ENCODE measurements around the gene SETX. TPM values are rescaled to one million over a fixed set of nuclear protein-coding genes. Genes with fewer than 3 reads are reported as not detected.
"Not testable (repeated sequence)": the region's sequence is repeated elsewhere in the genome, so short reads cannot be mapped to it uniquely, and the experiment has no call there.

Gene SETX
- total RNA-seq, 4 donors from 2014 or later = 52.5 to 79.4 (median 69.7) TPM

DNA sequence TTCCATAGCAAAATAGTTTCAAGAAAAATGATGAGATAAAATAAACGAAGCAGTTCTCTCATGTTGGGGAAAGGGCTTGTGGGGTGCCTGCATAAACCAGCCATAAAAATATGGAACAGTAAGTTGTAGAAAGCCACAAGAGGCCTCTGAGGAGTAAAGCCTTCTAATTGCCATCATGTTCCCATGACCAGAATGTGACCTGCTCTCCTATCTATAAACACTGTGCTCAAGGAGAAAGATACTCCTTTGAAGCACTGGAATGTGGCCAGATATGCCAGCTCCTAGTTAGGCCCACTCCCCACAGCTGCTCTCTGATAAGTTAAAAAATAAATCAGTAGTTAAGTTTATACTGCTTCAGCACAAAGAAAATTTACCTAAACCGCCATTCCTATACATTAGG lies 65.8 kb downstream of the SETX start:
- DNase-seq (ENCODE audit: low spot score) = no peak
- no peak for ATAC-seq (ENCODE audit: low FRiP score)

DNA sequence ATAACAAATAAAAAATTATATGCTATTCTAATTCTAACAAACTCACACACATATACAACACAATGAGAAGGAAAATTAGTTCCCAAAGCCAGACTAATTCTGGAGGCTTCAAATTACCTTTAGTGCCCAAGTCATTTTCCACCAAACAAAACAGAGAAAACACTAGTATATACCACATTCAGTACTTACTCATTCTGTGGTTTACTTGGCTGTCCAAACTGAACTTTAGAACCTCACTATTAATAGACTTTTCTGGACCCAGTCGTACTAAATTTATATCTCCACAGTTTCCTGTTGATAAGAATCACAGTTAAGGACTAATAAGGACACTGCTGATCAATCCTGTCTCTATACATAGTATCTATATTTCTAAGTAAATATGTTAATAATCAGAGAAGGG lies 66.4 kb downstream of the SETX start:
- ATAC-seq (ENCODE audit: low FRiP score) (no peak), DNase-seq (ENCODE audit: low spot score) (no peak)
- TF ChIP-seq, protein P1, sequence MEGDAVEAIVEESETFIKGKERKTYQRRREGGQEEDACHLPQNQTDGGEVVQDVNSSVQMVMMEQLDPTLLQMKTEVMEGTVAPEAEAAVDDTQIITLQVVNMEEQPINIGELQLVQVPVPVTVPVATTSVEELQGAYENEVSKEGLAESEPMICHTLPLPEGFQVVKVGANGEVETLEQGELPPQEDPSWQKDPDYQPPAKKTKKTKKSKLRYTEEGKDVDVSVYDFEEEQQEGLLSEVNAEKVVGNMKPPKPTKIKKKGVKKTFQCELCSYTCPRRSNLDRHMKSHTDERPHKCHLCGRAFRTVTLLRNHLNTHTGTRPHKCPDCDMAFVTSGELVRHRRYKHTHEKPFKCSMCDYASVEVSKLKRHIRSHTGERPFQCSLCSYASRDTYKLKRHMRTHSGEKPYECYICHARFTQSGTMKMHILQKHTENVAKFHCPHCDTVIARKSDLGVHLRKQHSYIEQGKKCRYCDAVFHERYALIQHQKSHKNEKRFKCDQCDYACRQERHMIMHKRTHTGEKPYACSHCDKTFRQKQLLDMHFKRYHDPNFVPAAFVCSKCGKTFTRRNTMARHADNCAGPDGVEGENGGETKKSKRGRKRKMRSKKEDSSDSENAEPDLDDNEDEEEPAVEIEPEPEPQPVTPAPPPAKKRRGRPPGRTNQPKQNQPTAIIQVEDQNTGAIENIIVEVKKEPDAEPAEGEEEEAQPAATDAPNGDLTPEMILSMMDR (IDR thresholded peaks at IDR 0.05) = no peak

More for the DNA sequence above, 65.8 kb downstream of the SETX start:
- TF ChIP-seq, protein P1 (IDR thresholded peaks at IDR 0.05) = no peak

DNA sequence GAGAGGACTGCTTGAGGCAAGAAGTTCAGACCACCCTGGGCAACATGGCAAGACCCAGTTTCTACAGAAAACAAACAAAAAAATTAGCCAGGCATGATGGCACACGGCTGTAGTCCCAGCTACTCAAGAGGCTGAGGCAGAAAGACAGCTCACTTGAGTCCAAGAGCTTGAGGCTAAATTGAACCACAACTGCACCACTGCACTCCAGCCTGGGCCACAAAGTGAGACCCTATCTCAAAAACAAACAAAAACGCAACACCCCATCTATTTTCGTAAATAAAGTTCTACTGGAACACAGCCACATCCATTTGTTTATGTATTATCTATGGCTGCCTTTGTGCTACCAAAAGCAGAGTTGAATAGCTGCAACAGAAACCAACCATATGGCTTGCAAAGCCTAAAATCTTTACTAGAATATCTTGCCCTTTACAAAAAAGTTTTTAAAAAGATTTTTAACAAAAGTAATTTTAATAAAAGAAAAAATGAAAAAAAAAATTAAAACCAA lies 67.5 kb downstream of the SETX start:
- ATAC-seq (ENCODE audit: low FRiP score) (no peak), DNase-seq (ENCODE audit: low spot score) (no peak)
- TF ChIP-seq, protein P1 (IDR thresholded peaks at IDR 0.05) = no peak

DNA sequence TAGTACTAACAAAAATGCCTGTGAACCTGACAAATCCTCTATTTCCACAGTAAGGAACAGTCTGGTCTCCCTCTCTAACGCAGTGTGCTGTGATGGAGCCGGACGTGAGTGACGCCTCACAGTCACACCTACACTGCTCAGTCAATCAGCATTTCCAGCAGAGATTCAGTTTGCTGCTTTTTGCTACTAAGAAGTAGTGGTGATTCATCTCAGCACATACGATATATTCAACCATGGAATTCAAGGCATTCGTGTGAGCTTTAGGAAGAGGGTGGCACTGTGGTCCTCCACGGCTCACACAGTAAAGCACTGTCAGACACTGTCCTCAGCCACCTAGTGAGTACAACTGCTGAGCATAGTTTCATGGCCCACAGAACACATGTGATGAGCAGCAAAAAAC lies 70.9 kb downstream of the SETX start:
- ATAC-seq (ENCODE audit: low FRiP score) (no peak), DNase-seq (ENCODE audit: low spot score) (no peak)
- TF ChIP-seq, protein P1 (IDR thresholded peaks at IDR 0.05) = no peak

DNA sequence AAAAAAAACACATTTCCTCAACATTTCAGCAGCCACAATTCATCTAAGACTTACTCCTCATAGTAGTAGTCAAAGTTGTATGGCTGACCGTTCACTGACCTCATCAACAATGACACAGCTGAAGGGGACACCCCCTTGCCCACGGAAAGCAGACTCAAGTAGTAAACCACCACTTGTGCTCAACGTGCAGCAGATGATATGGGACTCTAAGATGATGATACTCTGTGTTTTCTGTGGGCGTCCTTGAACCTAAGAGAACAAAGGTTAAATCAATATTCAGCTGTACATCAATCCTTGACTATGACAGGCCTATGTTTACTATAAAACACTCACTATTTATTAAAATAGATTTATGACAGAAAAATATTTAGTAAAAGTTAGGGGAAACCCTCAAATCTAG lies 71.6 kb downstream of the SETX start:
- ATAC-seq (ENCODE audit: low FRiP score) = no peak
- TF ChIP-seq, protein P1 (IDR thresholded peaks at IDR 0.05) = no peak

DNA sequence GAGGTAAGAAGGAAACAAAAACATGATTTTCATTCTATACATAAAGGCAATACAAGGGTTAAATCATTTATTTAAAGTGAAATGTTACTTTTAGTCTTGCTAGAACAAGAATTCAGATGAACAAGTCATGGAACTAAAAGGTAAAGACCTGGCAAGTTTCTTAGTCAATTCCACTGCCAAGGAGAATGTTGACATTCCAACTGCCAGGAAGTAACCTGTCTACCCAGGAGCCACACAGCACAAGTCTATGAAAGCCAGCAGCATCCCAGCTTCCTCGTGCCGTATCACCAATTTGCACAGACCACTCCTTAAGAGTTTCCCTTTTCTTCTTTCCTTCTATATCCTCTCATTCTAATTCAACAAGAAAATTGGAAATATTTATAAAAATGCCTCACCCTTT lies 79.9 kb downstream of the SETX start:
- ATAC-seq (ENCODE audit: low FRiP score) (no peak), DNase-seq (ENCODE audit: low spot score) (no peak)
- TF ChIP-seq, protein P1 (IDR thresholded peaks at IDR 0.05) = no peak

More for the DNA sequence above, 71.6 kb downstream of the SETX start:
- DNase-seq (ENCODE audit: low spot score) = no peak

DNA sequence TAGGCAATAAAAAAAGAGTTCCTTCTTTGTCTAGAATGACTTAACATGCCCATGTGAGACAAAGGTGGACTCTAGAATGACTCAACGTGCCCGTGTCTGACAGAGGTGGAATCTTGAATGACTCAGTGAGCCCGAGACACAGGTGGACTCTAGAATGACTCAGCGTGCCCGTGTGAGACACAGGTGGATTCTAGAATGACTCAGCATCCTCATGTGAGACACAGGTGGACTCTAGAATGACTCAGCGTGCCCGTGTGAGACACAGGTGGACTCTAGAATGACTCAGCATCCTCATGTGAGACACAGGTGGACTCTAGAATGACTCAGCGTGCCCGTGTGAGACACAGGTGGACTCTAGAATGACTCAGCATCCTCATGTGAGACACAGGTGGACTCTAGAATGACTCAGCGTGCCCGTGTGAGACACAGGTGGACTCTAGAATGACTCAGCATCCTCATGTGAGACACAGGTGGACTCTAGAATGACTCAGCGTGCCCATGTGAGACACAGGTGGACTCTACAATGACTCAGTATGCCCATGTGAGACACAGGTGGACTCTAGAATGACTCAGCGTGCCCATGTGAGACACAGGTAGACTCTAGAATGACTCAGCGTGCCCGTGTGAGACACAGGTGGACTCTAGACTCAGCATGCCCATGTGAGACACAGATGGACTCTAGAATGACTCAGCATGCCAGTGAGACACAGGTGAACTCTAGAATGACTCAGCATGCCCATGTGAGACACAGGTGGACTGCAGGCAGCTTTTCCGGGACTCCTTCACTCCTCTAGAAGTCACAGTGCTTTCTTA lies 84.9 kb downstream of the SETX start:
- not testable (repeated sequence) for DNase-seq (ENCODE audit: low spot score); ATAC-seq (ENCODE audit: low FRiP score)
